GM21786 (cell line): ENCODE measurements around the gene NR4A2.
A peak's percentile ranks its signal among the peaks of the same experiment; 100 is the strongest.

Experiments used
- ATAC-seq: cut with Tn5 transposase; IDR thresholded peaks from one replicate; pipeline ENCODE4 v1.9.1; 2021; ENCODE audit not compliant: unreplicated experiment

NR4A2 gene

GRCh38 chr2:156340377-156340776, 7.9 kb upstream of the NR4A2 start:
- no peak for ATAC-seq

- ATAC-seq: no peak
Measured at GRCh38 chr2:156339865-156340264, 7.3 kb upstream of the NR4A2 start.

GRCh38 chr2:156339110-156339847, 6.8 kb upstream of the NR4A2 start:
- no peak for ATAC-seq

GRCh38 chr2:156338578-156338977, 6.1 kb upstream of the NR4A2 start:
- ATAC-seq: no peak

GRCh38 chr2:156334496-156335478, 2.3 kb upstream of the NR4A2 start:
- peak; percentile 21 for ATAC-seq

GRCh38 chr2:156333951-156334495, 1.5 kb upstream of the NR4A2 start:
- peak; percentile 35 for ATAC-seq

- ATAC-seq: peak; percentile 7
Measured at GRCh38 chr2:156333274-156333950, 891 bp upstream of the NR4A2 start.

- ATAC-seq: peak; percentile 7
Measured at GRCh38 chr2:156332284-156332533, 312 bp downstream of the NR4A2 start.

GRCh38 chr2:156331572-156332283, 793 bp downstream of the NR4A2 start:
- ATAC-seq: no peak

GRCh38 chr2:156329927-156330726, 2.4 kb downstream of the NR4A2 start:
- no peak for ATAC-seq

GRCh38 chr2:156329031-156329926, 3.2 kb downstream of the NR4A2 start:
- no peak for ATAC-seq

GRCh38 chr2:156327835-156328695, 4.5 kb downstream of the NR4A2 start:
- ATAC-seq: no peak

GRCh38 chr2:156326526-156327095, 5.9 kb downstream of the NR4A2 start:
- no peak for ATAC-seq

- ATAC-seq: no peak
Measured at GRCh38 chr2:156325688-156326525, 6.6 kb downstream of the NR4A2 start.

GRCh38 chr2:156323754-156324153, 8.8 kb downstream of the NR4A2 start:
- ATAC-seq: no peak

GRCh38 chr2:156322686-156323231, 9.8 kb downstream of the NR4A2 start:
- no peak for ATAC-seq
